ENCODE results near the gene G6PC1. TPM values are rescaled to one million over a fixed set of nuclear protein-coding genes. Genes with fewer than 3 reads are reported as not detected.
A peak's percentile ranks its signal among the peaks of the same experiment; 100 is the strongest.

Gene G6PC1
- total and polyA plus RNA-seq, 2 of the 13 experiments (the other 11 are each of a cell fraction or from before 2014, with no cell fraction given) = 1.7 to 37.9 TPM

GRCh38 chr17:42882166-42882565 lies 18.4 kb upstream of the G6PC1 start:
- Histone ChIP-seq H3K27me3 (ENCODE audit: control insufficient read depth in 1 of 2, insufficient read depth in 2 of 2, low read length in 2 of 2) (no peaks in the 10 kb centered on the region), H3K79me2 (ENCODE audit: insufficient read depth, low read length) (no peaks in the 10 kb centered on the region), H3K27ac (ENCODE audit: extremely low read length, insufficient read depth, low read length) (no peak overlapping the region), H3K9me3 (ENCODE audit: low read length) (no peaks in the 10 kb centered on the region), H3K36me3 (replicated peaks in 1 of 2; ENCODE audit: control insufficient read depth in 1 of 2, insufficient read depth in 2 of 2, low read length in 2 of 2) (no peaks in the 10 kb centered on the region), H3K9ac (ENCODE audit: insufficient read depth, low read depth, low read length) (no peak overlapping the region), H3K4me1 (ENCODE audit: insufficient read depth, low read length) (peaks cover 99% of the 10 kb centered on the region), H4K20me1 (ENCODE audit: insufficient read depth, low read length) (no peaks in the 10 kb centered on the region), H3K4me3 (replicated peaks in 1 of 3; ENCODE audit: insufficient read depth in 1 of 3, low read depth in 2 of 3, low read length in 3 of 3) (no peak overlapping the region), H2AFZ (ENCODE audit: low read length) (no peak overlapping the region), H3K4me2 (ENCODE audit: low read depth, low read length) (no peak overlapping the region)
- in situ Hi-C loops (cut with HindIII; ENCODE audit: extremely low pct_ligation_motif_present, low pct_unique_long_range_greater_than_20kb) = no loop called here
- CTCF ChIA-PET (ENCODE audit: low intra/inter-chr PET ratio, low total read pairs) = no interaction called here
- POLR2A ChIA-PET = interaction anchor here (1.7 kb wide), 1 partner anchor 38 kb away, joined by 3 read pairs; no protein-coding TSS in a partner anchor
- intact Hi-C loops (cut with micrococcal nuclease; ENCODE audit: unreplicated experiment) = no loop called here
- ATAC-seq (no peak), FAIRE-seq (no peak), DNase-seq (ENCODE audit: low spot score) (no peak)
- TF ChIP-seq YEATS4 (CRISPR knock-in tag; IDR thresholded peaks at IDR 0.05; ENCODE audit: borderline replicate concordance) (0 out of 2 replicates have a peak, but pooled peaks have one; percentile 34), ZNF431 (CRISPR knock-in tag; IDR thresholded peaks at IDR 0.05; ENCODE audit: borderline replicate concordance, low read depth) (no peak), SMARCC2 (IDR thresholded peaks at IDR 0.05) (no peak), RARA (CRISPR knock-in tag; IDR thresholded peaks at IDR 0.05) (0 out of 2 replicates have a peak, but pooled peaks have one; percentile 29), ZFP90 (CRISPR knock-in tag; IDR thresholded peaks at IDR 0.05; ENCODE audit: borderline replicate concordance) (0 out of 2 replicates have a peak, but pooled peaks have one; percentile 24), ADNP (CRISPR knock-in tag; IDR thresholded peaks at IDR 0.05) (0 out of 2 replicates have a peak, but pooled peaks have one; percentile 38), ZBTB33 (CRISPR knock-in tag; IDR thresholded peaks at IDR 0.05) (peak; percentile 20; the same call in 1 of the 2 replicates), ZNF496 (CRISPR knock-in tag; IDR thresholded peaks at IDR 0.05; ENCODE audit: insufficient replicate concordance) (no peak), HNF4A (CRISPR knock-in tag; IDR thresholded peaks at IDR 0.05) (0 out of 2 replicates have a peak, but pooled peaks have one; percentile 3), ZFP91 (CRISPR knock-in tag; IDR thresholded peaks at IDR 0.05; ENCODE audit: borderline replicate concordance) (0 out of 2 replicates have a peak, but pooled peaks have one; percentile 6), ZNF770 (CRISPR knock-in tag; IDR thresholded peaks at IDR 0.05) (peak; percentile 96)
- WGBS (ENCODE audit: low lambda C conversion rate) = 72% methylated on average over 8 of the region's 8 CpGs
- BruUV-seq (replicated peaks) = no TSS peak

All from HepG2 (cell line).